Measurements from ENCODE around the gene CLECL1.

DNA sequence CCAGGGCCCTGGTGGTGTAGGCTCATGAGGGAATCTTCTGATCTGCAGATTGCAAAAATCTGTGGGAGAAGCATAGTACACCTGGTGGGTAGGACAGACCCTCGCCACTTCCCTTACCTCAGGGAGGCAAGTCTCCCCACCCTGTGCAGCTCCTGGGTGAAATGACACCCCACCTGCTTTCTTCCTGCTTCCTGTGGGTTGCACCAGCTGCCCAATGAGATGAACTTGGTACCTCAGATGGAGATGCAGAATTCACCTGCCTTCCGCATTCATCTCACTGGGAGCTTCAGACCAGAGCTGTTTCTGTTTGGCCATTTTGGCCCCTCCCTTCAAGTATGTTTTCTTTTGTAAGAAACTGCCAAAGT, 58.7 kb downstream of the CLECL1 start:
- TF ChIP-seq, protein P1, sequence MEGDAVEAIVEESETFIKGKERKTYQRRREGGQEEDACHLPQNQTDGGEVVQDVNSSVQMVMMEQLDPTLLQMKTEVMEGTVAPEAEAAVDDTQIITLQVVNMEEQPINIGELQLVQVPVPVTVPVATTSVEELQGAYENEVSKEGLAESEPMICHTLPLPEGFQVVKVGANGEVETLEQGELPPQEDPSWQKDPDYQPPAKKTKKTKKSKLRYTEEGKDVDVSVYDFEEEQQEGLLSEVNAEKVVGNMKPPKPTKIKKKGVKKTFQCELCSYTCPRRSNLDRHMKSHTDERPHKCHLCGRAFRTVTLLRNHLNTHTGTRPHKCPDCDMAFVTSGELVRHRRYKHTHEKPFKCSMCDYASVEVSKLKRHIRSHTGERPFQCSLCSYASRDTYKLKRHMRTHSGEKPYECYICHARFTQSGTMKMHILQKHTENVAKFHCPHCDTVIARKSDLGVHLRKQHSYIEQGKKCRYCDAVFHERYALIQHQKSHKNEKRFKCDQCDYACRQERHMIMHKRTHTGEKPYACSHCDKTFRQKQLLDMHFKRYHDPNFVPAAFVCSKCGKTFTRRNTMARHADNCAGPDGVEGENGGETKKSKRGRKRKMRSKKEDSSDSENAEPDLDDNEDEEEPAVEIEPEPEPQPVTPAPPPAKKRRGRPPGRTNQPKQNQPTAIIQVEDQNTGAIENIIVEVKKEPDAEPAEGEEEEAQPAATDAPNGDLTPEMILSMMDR (IDR thresholded peaks at IDR 0.05) = no peak
- no peak for TF ChIP-seq POLR2A (IDR thresholded peaks at IDR 0.05)

Data from uterus (tissue), 2 donors.